KMS-11 (cell line): ENCODE measurements around the gene HTATIP2.

ENCODE experiments used
- H2AFZ ChIP-seq: fragments of 200-600 bp; sonication (generic); 2 replicates; pipeline ENCODE4 v1.6.1; 2016; ENCODE audit warnings: antibody characterized with exemption, mixed run types, low read depth
- H3K27ac ChIP-seq: fragments of 200-600 bp; sonication (generic); 2 replicates; pipeline ENCODE4 v1.6.1; 2016; ENCODE audit warnings: mild to moderate bottlenecking, mixed run types
- H3K27me3 ChIP-seq: fragments of 200-600 bp; sonication (generic); 2 replicates; pipeline ENCODE4 v1.6.1; 2017; ENCODE audit warnings: mild to moderate bottlenecking, low read depth, mixed run types, moderate library complexity; ENCODE audit not compliant: insufficient read depth
- H3K36me3 ChIP-seq: fragments of 200-600 bp; sonication (generic); 2 replicates; pipeline ENCODE4 v1.6.1; 2017; ENCODE audit warnings: mild to moderate bottlenecking, mixed run types; ENCODE audit not compliant: insufficient read depth
- H3K4me1 ChIP-seq: fragments of 200-600 bp; sonication (generic); 2 replicates; pipeline ENCODE4 v1.6.1; 2016; ENCODE audit warnings: mild to moderate bottlenecking, low read depth, mixed run types; ENCODE audit not compliant: poor library complexity, severe bottlenecking
- H3K4me2 ChIP-seq: fragments of 200-600 bp; sonication (generic); 2 replicates; pipeline ENCODE4 v1.7.0; 2016; ENCODE audit warnings: mild to moderate bottlenecking, mixed run types
- H3K4me3 ChIP-seq: fragments of 200-600 bp; sonication (generic); IDR thresholded peaks from 2 replicates; pipeline ENCODE4 v1.6.1; 2017; ENCODE audit warnings: low read depth, low read length, mixed read lengths; ENCODE audit not compliant: insufficient read depth
- H3K79me2 ChIP-seq: fragments of 200-600 bp; sonication (generic); 2 replicates; pipeline ENCODE4 v1.6.1; 2016; ENCODE audit warnings: low read depth, mixed run types; ENCODE audit not compliant: insufficient read depth
- H3K9ac ChIP-seq: fragments of 200-600 bp; sonication (generic); 2 replicates; pipeline ENCODE4 v1.6.1; 2016; ENCODE audit warnings: mild to moderate bottlenecking, mixed run types
- H4K20me1 ChIP-seq: fragments of 200-600 bp; sonication (generic); 2 replicates; pipeline ENCODE4 v1.6.1; 2016; ENCODE audit warnings: mild to moderate bottlenecking, mixed run types; ENCODE audit not compliant: insufficient read depth
- CTCF ChIP-seq: fragments of 200-600 bp; sonication (generic); conservative IDR thresholded peaks from 2 replicates; pipeline ENCODE4 v1.6.1; 2017; ENCODE audit warnings: low read depth, mild to moderate bottlenecking, antibody characterized with exemption, low read length, moderate library complexity, mixed read lengths

HTATIP2 gene

GRCh38 chr11:20403059-20403458 lies 39.5 kb downstream of the HTATIP2 start:
- Histone ChIP-seq H3K27ac (no peak overlapping the region), H3K79me2 (no peaks in the 10 kb centered on the region; the same call in 1 of the 2 replicates), H3K4me1 (no peaks in the 10 kb centered on the region), H3K4me2 (no peak overlapping the region), H3K9ac (no peak overlapping the region), H2AFZ (no peak overlapping the region), H4K20me1 (no peaks in the 10 kb centered on the region), H3K4me3 (no peak overlapping the region), H3K36me3 (no peaks in the 10 kb centered on the region), H3K27me3 (no peaks in the 10 kb centered on the region)
- no peak for TF ChIP-seq CTCF

- no peak overlapping the region for H3K9ac ChIP-seq
- no peaks in the 10 kb centered on the region for H3K4me1 ChIP-seq
- TF ChIP-seq CTCF, result no peak
- no peak overlapping the region for H3K4me2 ChIP-seq
- no peak overlapping the region for H2AFZ ChIP-seq
- no peaks in the 10 kb centered on the region for H3K27me3 ChIP-seq
- no peak overlapping the region for H3K27ac ChIP-seq
- no peak overlapping the region for H3K4me3 ChIP-seq
- H4K20me1 ChIP-seq, result no peaks in the 10 kb centered on the region
- H3K36me3 ChIP-seq, result no peaks in the 10 kb centered on the region
- H3K79me2 ChIP-seq, result no peaks in the 10 kb centered on the region
Observed at GRCh38 chr11:20406484-20406883, 43.0 kb downstream of the HTATIP2 start.

GRCh38 chr11:20407344-20407743 lies 43.8 kb downstream of the HTATIP2 start:
- no peak for TF ChIP-seq CTCF
- H3K4me3 ChIP-seq, result no peak overlapping the region
- H3K9ac ChIP-seq, result no peak overlapping the region
- H3K4me2 ChIP-seq, result no peak overlapping the region
- no peaks in the 10 kb centered on the region for H3K27me3 ChIP-seq
- H3K27ac ChIP-seq, result no peak overlapping the region
- no peaks in the 10 kb centered on the region for H3K4me1 ChIP-seq
- no peaks in the 10 kb centered on the region for H3K79me2 ChIP-seq
- no peaks in the 10 kb centered on the region for H4K20me1 ChIP-seq
- H3K36me3 ChIP-seq, result no peaks in the 10 kb centered on the region
- H2AFZ ChIP-seq, result no peak overlapping the region

GRCh38 chr11:20415432-20415831 lies 51.9 kb downstream of the HTATIP2 start:
- H3K36me3 ChIP-seq, result 0 out of 2 replicates have a peak, but pooled peaks cover 3% of the 10 kb centered on the region
- H3K4me1 ChIP-seq, result no peaks in the 10 kb centered on the region
- no peaks in the 10 kb centered on the region; the same call in 1 of the 2 replicates for H3K79me2 ChIP-seq
- no peak overlapping the region for H3K27ac ChIP-seq
- no peak overlapping the region for H3K9ac ChIP-seq
- H3K4me2 ChIP-seq, result no peak overlapping the region
- no peaks in the 10 kb centered on the region for H4K20me1 ChIP-seq
- TF ChIP-seq CTCF, result no peak
- H3K27me3 ChIP-seq, result no peaks in the 10 kb centered on the region
- no peak overlapping the region for H3K4me3 ChIP-seq
- H2AFZ ChIP-seq, result no peak overlapping the region
